ENCODE results near the gene OR2J2. TPM values are rescaled to one million over a fixed set of nuclear protein-coding genes. Genes with fewer than 3 reads are reported as not detected.
"Not testable (repeated sequence)": the region's sequence is repeated elsewhere in the genome, so short reads cannot be mapped to it uniquely, and the experiment has no call there.

Gene OR2J2
- total RNA-seq (not detected), polyA plus RNA-seq (not detected)
- long read RNA-seq, donor 1, result 0 reads
- long read RNA-seq, donor 2, result 0 reads
- long read RNA-seq, donor 3, result 0 reads

- WGBS, 2 donors, result 52 to 70% methylated on average over 2 of the region's 2 CpGs
- H3K4me3 ChIP-seq; intact Hi-C loops (cut with DNase I); H3K27ac ChIP-seq; DNase-seq; H3K4me1 ChIP-seq; H3K9me3 ChIP-seq; H3K36me3 ChIP-seq; ATAC-seq; H3K27me3 ChIP-seq: not testable (repeated sequence)
Observed at GRCh38 chr6:29170607-29171006, at the start of gene OR2J2. Gene OR2J2 (plus strand): TSS chr6:29170907. CDS start chr6:29173636, 2,729 bp downstream.

GRCh38 chr6:29129326-29130012 is 41.2 kb upstream of the OR2J2 start:
- H3K27ac ChIP-seq, result no peak overlapping the region
- H3K9me3 ChIP-seq, result no peaks in the 10 kb centered on the region
- H3K27me3 ChIP-seq, result peaks cover 0 to 14% (median 0%) of the 10 kb centered on the region in 7 donors
- DNase-seq (no peak), ATAC-seq (no peak)
- no peaks in the 10 kb centered on the region for H3K36me3 ChIP-seq
- WGBS, 2 donors, result 73 to 80% methylated on average over 15 of the region's 15 CpGs
- no peaks in the 10 kb centered on the region for H3K4me1 ChIP-seq
- no peak overlapping the region for H3K4me3 ChIP-seq
- intact Hi-C loops (cut with DNase I), result no loop called here
- TF ChIP-seq CTCF (IDR thresholded peaks at IDR 0.05), result no peak

- H3K4me1 ChIP-seq, result no peaks in the 10 kb centered on the region
- intact Hi-C loops (cut with DNase I), result no loop called here
- no peaks in the 10 kb centered on the region for H3K9me3 ChIP-seq
- WGBS, 2 donors, result 85 to 87% methylated on average over 4 of the region's 4 CpGs
- H3K27ac ChIP-seq, result no peak overlapping the region
- H3K36me3 ChIP-seq, result no peaks in the 10 kb centered on the region
- H3K27me3 ChIP-seq, result peaks cover 0 to 14% (median 0%) of the 10 kb centered on the region in 7 donors
- no peak for TF ChIP-seq CTCF (IDR thresholded peaks at IDR 0.05)
- ATAC-seq (no peak), DNase-seq (no peak)
- no peak overlapping the region for H3K4me3 ChIP-seq
Observed at GRCh38 chr6:29130644-29131043, 40.1 kb upstream of the OR2J2 start.

GRCh38 chr6:29131691-29132090 is 39.0 kb upstream of the OR2J2 start:
- intact Hi-C loops (cut with DNase I), result no loop called here
- 62 to 63% methylated on average over 2 of the region's 2 CpGs for WGBS, 2 donors

More at GRCh38 chr6:29131691-29132090, 39.0 kb upstream of the OR2J2 start:
- H3K9me3 ChIP-seq, result no peaks in the 10 kb centered on the region
- DNase-seq (no peak), ATAC-seq (no peak)
- no peaks in the 10 kb centered on the region for H3K4me1 ChIP-seq
- no peaks in the 10 kb centered on the region for H3K36me3 ChIP-seq
- no peak for TF ChIP-seq CTCF (IDR thresholded peaks at IDR 0.05)
- no peak overlapping the region for H3K4me3 ChIP-seq
- no peak overlapping the region for H3K27ac ChIP-seq
- peaks cover 0 to 14% (median 0%) of the 10 kb centered on the region in 7 donors for H3K27me3 ChIP-seq

Measured in heart right ventricle (tissue), 16 donors.